ENCODE data around the gene MED4.
"Not testable (repeated sequence)": the region's sequence is repeated elsewhere in the genome, so short reads cannot be mapped to it uniquely, and the experiment has no call there.

Gene MED4

DNA sequence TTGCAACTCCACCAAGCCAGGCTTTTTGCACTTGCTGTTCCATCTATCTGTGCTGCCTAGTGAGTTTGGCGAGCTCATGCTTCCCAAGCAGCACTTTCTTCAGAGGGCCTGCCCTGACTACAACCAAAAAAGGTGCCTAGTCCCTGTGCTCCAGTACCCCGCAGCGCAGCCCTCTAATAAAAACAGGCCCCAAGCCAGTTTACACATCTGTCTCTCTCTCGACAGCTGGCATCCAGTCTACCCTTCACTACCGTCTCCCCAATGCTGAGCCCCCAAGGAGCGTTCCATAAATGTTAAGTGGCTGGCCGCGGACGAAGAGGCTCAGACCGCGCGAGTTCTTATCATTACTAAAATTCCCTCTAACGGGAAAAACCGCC, 512 bp downstream of the MED4 start:
- peak; percentile 38 for DNase-seq (ENCODE audit: low spot score)

DNA sequence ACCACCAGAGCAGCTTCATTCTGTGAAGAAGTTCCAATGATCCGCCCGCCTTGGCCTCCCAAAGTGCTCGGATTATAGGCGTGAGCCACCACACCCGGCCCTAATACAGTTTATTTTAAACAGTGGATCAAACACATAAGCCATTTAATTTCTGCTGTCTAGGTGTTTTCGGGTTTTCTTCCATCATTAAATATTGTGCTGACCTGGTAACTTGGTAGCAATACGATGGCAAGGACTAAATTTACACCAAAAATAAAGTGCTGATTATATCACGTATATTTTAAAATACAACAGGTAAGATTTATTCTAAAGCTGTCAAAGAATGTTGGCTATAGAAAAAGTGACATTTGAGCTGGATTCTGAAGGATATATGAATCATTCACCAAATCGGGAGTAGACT, 1.3 kb downstream of the MED4 start:
- DNase-seq (ENCODE audit: low spot score): no peak

DNA sequence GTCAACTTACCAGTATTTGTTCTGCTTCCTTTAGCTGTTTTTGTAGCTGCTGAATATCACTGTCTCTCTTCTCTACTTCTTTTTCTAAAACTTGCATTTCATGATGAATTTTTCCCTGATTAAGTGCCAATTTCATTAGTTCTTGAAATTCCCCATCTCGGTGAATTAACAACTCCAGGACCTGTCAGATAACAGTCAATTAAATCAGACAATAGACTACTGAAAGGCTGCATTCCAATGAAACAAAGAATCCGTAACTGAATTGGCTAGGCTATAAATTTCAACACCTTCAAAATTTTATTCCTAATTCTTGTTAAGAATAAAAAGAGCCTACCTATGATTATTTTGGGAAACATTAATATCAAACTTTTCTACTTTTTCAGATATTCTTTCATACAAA, 8.6 kb downstream of the MED4 start:
- no peak for DNase-seq (ENCODE audit: low spot score)

DNA sequence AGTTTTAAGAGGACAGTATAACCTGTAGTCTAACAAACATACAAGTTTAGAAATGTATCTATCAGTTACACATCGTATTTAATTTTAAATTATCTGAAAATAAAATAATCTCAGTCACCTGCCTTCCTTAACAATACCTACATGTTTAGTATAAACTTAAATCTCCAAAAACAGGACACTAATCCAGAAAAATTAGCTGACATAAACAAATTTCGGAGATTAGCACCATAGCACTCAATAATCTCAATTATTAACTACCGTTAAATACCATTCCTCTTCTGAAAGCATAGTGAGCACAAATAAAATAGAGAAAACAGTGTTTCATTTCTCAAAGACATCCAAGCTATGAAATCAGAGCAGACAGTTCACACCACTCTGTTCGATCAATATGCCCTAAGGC, 13.2 kb downstream of the MED4 start:
- no peak for DNase-seq (ENCODE audit: low spot score)

DNA sequence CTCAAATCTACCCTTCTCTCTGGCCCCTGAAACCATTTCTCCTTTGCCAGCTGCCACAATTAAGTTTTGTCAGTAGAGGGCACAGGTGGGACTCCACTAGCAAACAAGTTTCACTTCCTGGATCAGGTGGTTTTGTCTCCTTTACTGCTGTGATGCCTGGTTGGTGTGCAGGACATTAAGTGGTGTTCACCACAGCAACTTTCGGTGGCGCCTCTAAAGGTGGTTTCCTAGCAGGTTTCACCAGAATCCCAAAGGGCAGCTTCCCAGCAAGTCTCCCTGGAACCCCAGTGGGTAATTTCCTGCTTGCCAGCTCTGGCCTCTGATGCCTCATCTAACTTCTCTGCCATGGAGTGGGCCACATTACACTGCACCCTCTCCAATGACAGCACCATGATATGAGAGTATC, 16.6 kb downstream of the MED4 start:
- DNase-seq (ENCODE audit: low spot score): peak; percentile 12

DNA sequence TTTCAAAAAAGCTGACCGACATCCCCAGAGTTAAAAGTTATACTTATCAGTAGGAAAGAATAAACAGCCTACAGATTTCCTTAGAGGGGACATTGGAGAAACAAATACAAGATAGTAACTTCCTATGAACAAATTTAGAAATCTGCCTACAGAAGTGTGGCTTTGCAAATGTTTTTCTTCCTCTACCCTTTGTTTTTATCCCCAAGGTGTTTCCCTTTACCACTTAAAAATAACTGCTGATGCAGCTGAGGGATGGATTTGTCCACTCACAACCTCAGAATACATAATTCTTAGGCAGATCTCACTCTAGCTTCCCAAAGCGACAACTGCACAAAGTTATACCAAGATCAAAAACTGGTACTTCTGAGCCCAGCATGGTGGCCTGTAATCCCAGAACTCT, 20.9 kb downstream of the MED4 start:
- no peak for DNase-seq (ENCODE audit: low spot score)

DNA sequence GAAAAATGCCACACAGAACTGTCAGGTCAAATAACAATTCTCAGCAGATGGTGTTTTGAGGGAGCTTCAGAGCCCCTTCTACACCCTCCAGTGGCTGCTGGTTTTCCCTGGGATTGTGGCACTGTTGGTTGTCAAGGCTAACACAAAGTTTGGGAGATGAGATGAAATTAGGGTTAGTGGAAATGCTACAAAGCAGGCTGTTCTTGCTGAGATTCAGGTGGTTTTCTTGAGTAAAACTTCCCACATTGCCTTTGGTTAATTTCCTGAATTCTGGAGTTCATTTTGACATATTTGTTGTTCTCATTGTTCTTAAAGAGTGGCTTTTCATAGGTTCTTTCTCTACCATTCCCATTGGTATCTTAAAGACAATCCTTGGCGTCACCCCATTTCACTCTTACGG, 22.1 kb downstream of the MED4 start:
- no peak for DNase-seq (ENCODE audit: low spot score)

DNA sequence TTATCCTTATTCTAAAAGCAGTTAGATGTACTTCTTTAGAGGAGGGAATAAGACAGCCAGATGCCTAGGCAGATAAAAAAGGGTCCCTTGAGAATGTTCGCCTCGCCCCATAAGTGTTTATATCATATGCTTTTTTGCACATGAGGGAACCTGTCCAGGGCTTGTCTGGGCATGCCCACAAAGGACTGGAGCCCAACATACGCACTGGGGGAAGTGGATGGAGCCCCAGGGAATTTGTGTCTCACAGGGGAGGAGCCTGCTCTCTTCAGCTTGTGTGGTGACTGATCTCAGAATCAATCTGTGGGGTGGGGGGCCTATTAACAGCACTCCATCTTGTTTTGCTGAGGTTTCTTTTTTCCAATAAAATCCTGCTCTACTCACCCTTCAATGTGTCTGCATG, 22.6 kb downstream of the MED4 start:
- DNase-seq (ENCODE audit: low spot score): no peak

DNA sequence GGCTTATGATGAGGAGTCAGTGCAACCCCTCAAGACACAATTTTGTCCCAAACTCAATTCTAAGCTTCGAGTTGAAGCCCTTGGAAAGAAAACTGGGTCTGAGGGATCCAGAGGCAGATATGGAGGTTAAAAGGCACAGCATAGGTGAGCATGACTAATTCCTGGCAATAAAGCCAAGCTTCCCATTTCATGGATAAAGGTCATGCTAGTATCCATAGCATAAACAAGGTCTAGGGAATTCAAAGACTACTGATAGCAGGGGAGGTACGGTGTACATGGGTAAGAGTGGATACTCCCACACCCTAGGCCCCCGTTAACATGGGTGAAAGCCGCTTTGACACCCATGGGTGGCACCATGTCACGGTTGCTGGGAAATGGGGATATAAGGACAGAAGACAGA, 24.0 kb downstream of the MED4 start:
- DNase-seq (ENCODE audit: low spot score): no peak

DNA sequence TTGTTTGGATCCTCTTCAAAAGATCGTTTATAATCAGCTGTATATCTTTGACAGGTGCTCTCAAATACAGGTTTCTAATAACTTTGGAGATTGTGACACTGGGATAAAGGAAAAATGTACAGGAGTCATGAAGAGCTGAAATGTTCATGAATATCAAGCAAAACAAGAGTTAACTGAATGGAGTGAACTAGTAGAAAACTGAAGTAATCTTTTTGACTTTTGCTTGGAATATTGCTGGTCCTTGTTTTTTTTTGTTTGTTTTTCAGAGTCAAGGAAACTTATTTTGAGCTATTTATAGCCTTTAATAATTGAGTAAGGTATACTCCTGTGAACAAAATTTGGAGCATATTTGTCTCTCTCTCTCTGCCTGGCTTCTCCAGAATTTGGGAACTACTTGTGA, 25.3 kb downstream of the MED4 start:
- no peak for DNase-seq (ENCODE audit: low spot score)

DNA sequence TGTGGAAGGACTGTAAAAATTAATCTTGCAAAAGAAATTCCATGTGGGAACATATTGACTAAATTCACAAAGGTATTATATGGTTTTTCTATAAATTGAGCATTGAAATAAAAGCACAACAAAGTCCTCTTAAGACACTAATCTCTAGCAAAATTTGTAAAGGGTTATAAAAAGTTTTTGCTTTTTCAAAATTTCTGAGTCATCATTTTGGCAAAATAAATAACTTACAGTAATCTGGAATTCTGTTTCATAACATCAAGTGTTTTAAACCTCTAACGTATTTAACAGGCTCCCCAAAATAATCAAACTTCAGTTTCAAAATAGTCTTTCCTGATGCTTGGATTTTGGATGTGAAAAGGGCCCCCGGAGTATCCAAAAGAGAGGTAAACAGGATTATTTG, 26.0 kb downstream of the MED4 start:
- DNase-seq (ENCODE audit: low spot score): no peak

DNA sequence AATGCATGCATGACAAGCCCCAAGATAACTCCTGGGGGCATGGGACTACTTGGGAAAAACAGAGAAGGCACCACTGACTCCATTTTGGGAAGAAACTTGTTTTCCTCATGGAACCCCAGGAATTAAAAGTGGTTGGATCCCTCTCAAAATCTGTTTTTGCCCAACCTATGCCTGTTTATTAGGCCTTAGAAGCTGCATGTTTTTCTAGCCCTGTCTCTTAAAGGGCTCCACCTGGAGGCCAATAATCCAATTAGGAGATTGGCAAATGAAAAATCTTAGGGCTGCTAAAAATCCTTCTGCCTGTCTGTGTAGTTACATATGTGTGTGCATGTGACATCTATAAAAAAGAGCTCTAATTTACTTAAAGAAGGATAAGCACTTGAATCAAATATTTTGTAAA, 26.9 kb downstream of the MED4 start:
- no peak for DNase-seq (ENCODE audit: low spot score)

DNA sequence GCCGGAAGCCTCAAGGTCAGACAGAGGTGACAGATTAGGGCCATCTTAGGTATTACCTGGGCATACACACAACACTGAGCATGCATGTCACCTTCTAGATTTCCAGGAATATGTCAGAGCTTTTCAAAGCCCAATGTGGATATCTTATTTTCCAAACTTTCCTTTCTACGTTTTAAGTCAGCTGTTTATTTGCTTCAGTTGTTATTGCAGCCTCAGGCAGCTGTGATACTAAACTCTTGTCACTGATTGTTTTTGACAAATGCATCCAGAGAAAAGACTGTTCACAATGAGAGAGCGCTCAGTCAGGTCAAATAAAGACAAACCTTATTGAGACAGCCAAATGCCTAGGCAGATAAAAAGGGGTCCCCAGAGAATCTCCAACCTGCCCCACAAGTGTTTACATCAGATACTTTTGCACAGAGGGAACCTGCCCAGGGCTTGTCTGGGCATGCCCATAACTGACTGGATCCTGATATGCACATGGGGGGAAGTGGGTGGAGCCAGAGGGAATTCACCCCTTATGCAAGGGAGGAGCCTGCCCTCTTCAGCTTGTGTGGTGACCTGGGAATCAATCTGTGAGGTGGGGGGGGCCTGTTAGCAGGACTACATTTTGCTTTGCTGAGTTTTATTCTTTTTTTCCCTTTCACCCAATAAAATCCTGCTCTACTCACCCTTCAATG, 28.5 kb downstream of the MED4 start:
- no peak for DNase-seq (ENCODE audit: low spot score)

DNA sequence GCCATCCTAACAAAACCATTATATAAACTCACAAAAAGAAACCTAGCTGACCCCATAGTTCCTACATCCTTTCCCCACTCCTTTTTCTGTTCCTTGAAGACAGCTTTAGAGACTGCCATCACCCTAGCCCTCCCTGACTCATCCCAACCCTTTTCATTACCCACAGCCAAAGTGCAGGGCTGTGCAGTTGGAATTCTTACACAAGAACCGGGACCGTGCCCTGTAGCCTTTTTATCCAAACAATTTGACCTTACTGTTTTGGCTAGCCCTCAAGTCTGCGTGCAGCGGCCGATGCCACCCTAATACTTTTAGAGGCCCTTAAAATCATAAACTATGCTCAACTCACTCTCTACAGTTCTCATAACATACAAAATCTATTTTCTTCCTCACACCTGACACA, 35.0 kb downstream of the MED4 start:
- not testable (repeated sequence) for DNase-seq (ENCODE audit: low spot score)

DNA sequence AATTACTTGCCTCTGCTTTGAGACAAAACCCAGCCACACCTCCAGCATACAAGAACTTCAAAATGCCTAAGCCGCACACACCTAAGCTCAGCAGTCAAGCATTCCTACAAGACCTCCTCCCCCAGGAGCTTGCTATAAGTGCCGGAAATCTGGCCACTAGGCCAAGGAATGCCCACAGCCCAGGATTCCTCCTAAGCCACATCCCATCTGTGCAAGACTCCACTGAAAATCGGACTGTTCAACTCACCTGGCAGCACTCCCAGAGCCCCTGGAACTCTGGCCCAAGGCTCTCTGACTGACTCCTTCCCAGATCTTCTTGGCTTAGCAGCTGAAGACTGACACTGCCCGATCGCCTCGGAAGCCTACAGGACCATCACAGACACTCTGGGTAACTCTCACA, 36.4 kb downstream of the MED4 start:
- not testable (repeated sequence) for DNase-seq (ENCODE audit: low spot score)

DNA sequence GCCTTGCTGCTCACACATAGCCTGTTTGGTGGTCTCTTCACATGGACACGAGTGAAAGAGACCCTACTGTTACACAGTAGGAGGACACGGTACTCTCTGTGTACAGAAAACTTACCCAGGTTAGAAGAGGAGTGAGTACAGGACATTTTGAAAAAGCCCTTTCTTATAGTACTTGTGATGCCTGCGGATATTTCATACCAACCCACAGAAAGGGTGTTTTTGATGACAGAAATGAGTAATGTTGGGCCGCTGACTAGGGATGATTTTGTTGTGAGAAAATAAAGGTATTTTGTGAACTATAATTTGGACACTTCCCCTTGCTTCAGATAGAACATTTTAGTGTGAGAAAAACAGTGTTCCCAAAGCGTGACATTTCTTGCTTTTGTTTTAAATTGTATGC, 39.2 kb downstream of the MED4 start:
- no peak for DNase-seq (ENCODE audit: low spot score)

DNA sequence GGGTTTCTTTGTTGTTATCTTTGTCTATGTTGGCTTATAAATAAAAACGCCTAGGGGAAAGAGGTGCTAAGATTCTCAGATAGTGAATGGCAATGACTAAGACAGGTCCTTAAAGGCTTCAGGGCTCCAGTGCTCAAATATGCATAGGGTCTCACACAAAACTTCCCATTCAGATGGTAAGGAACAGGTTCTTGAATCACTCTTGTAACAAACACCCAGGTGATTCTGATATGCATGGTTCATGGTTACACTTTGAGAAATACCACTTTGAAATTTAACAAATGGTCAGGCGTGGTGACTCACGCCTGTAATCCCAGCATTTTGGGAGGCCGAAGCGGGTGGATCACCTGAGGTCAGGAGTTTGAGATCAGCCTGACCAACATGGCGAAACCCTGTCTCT, 40.3 kb downstream of the MED4 start:
- DNase-seq (ENCODE audit: low spot score): no peak

DNA sequence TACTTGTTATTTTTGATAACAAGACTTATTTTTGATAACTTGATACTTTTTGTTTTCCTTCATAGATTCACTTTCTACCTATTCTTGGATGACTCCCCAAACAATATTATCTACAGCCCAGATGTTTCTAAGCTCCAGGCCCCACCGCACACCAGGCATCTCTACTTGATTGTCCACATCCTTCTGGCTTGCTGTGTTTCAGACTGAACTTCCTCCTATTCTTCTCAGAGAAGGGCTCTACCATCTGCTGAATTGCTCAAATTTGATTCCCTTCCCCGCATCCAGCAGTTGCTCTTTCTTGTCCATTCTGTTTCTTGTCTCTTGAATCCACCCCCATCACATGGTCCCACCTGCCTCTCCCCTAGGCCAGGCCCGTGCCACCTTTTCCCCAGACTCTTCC, 44.4 kb downstream of the MED4 start:
- DNase-seq (ENCODE audit: low spot score): no peak

DNA sequence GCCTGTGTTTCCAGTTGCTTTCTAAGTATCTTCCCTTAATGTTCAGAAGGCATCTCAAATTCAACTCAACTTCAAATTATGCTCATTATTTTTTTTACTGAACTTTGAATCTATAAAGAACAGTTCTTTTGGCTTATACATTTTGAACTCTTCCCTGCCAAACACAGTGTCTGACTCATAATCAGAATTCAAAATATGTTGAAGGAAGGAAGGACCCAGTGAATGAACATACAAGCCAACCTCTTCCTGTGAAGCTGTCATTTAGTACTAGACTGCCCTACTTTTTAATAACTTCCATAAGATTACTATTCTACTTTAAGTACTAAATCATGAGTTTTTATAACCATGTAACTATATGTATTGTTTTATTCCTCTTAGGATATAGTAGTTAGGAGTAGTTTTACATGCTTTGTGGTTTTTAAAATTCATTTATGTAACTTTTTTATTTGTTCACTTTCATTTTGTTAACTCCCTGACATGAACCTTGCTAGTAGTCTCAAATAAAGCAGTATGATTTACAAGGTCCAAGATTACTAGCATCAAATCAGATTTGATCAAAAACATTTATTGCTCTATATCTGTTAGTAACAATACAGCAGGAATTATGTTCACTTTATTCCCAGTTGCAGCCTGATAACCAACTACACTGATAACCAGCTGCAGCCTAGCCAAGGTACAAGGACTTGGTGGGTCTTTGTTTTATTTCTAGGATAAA, 51.0 kb downstream of the MED4 start:
- no peak for DNase-seq (ENCODE audit: low spot score)

DNA sequence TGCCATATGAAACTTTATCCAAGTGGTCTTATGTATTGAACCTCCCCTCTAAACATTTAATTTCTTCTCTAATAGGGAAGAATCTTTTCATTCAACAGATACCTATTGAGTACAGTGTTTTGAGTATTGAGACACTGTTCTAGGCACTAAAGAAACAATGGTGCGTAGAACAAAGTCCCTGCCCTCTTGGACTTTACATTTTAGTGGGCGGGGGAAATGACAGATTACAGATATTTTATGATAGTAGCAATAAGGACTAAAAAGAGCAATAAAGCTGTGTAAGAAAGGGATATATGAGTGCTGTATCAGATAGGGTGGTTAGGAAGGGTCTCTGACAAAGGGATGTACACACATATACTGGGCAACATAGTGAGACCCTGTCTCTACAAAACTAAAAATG, 52.0 kb downstream of the MED4 start:
- DNase-seq (ENCODE audit: low spot score): no peak

DNA sequence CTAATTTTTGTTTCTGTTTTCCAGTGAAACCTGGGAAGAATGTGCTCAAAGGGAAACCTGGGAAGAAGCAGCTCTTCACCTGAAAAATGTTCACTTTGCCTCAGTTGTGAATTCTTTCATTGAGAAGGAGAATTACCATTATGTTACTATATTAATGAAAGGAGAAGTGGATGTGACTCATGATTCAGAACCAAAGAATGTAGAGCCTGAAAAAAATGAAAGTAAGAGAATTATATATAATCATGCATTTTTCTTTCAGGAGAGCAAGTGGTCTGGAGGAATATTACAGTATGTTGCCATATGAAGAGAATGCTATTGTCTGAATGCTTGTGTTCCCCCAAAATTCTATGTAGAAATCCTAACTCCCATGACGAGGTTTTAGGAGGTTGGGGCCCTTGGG, 54.0 kb downstream of the MED4 start:
- no peak for DNase-seq (ENCODE audit: low spot score)

DNA sequence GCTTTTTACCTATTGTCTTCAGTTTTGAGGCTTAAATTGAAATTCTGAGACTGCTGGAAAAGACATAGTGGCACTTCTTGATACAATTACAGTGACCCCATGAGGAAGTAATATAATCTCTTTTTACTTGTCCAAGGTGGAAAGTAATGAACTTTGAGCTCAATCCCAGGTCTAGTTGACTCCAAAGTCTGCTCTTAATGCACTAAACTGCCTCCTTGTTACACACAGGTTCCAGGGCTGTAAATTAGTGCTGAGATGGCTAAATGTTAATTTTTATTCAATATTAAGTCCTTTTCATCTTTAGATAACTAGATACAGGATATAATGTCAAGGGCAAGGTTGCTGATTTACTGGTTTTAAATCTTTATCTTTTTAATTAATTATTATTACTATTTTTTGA, 54.9 kb downstream of the MED4 start:
- DNase-seq (ENCODE audit: low spot score): no peak

DNA sequence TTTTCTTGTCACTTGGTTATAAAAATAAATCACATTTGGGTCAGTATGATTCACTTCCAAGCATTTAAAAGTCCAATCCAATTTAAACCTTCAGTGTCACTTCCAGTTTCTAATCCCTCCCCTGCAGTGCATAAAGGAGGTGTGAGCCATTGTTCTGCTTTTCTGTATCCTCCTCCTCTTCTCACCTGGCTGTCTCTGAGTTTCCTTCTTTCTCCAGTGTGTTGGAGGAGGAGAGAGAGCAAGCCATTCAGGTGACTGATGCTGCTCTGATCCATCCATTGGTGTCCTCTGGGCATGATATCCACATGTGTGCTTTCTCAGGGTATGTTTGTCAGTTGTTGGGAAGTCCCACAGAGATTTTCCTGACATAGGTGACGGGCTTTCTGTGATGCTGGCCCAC, 56.1 kb downstream of the MED4 start:
- peak; percentile 18 for DNase-seq (ENCODE audit: low spot score)
